WTC11 (cell line): ENCODE results near the gene CDKN2AIP. TPM values are rescaled to one million over a fixed set of nuclear protein-coding genes. Genes with fewer than 3 reads are reported as not detected.

ENCODE experiments used
- ATAC-seq: fragments of 200-7000 bp; cut with Tn5 transposase; 2 replicates; pipeline ENCODE4 v1.10.0; 2021; ENCODE audit warnings: mild to moderate bottlenecking, moderate library complexity
- CTCF ChIA-PET: fragments of 300-600 bp; sonication (Branson Sonifier 250); formaldehyde crosslinking; loops from one replicate; lab custom pipeline; 2021; ENCODE audit warnings: antibody characterized with exemption; lab: Charles Lee
- POLR2A ChIA-PET: fragments of 350-600 bp; sonication (Branson Sonifier 250); formaldehyde crosslinking; loops from one replicate; lab custom pipeline; 2021; ENCODE audit warnings: antibody characterized with exemption; lab: Charles Lee
- DNase-seq: peaks from one replicate; pipeline ENCODE4 v3.0.0; 2021; ENCODE audit warnings: low spot score
- H3K27ac Mint-ChIP-seq: 2 replicates; pipeline ENCODE4 v1.8.0; 2021; ENCODE audit warnings: mixed read lengths
- H3K27me3 Mint-ChIP-seq: 2 replicates; pipeline ENCODE4 v1.8.0; 2021; ENCODE audit warnings: low read depth, mild to moderate bottlenecking, moderate library complexity, mixed read lengths
- H3K36me3 Mint-ChIP-seq: 2 replicates; pipeline ENCODE4 v1.8.0; 2021; ENCODE audit warnings: mixed read lengths
- H3K4me1 Mint-ChIP-seq: 2 replicates; pipeline ENCODE4 v1.8.0; 2022; ENCODE audit warnings: mixed read lengths
- H3K4me3 Mint-ChIP-seq: 2 replicates; pipeline ENCODE4 v1.8.0; 2021; ENCODE audit warnings: mild to moderate bottlenecking, moderate library complexity, mixed read lengths
- H3K9me3 Mint-ChIP-seq: 2 replicates; pipeline ENCODE4 v1.8.0; 2021; ENCODE audit warnings: mixed read lengths
- CREM ChIP-seq: sonication (generic); formaldehyde crosslinking; IDR thresholded peaks from 2 replicates; pipeline ENCODE4 v1.8.1; 2022; ENCODE audit warnings: mild to moderate bottlenecking, missing genetic modification reagents, moderate library complexity
- ESRRA ChIP-seq: sonication (generic); formaldehyde crosslinking; IDR thresholded peaks from 2 replicates; pipeline ENCODE4 v1.8.1; 2022; ENCODE audit warnings: mild to moderate bottlenecking, missing genetic modification reagents, borderline replicate concordance
- GRHL2 ChIP-seq: fragments of 250-450 bp; sonication (Bioruptor Pico); IDR thresholded peaks from 2 replicates; pipeline ENCODE4 v1.8.0; 2022; ENCODE audit warnings: mild to moderate bottlenecking, moderate library complexity; ENCODE audit not compliant: insufficient replicate concordance, severe bottlenecking
- HMGA2 ChIP-seq: fragments of 250-450 bp; sonication (Bioruptor Pico); IDR thresholded peaks from 2 replicates; pipeline ENCODE4 v1.4.0; 2021; ENCODE audit warnings: mild to moderate bottlenecking, moderate library complexity
- NFATC4 ChIP-seq: fragments of 250-450 bp; sonication (Bioruptor Pico); IDR thresholded peaks from 2 replicates; pipeline ENCODE4 v1.9.0; 2021; ENCODE audit warnings: mild to moderate bottlenecking
- TEAD1 ChIP-seq: sonication (generic); formaldehyde crosslinking; IDR thresholded peaks from 2 replicates; pipeline ENCODE4 v1.8.0; 2022; ENCODE audit warnings: mild to moderate bottlenecking, missing genetic modification reagents
- total RNA-seq: library from RNA; stranded (reverse); gene quantifications from 3 replicates; pipeline ENCODE4 v1.2.3, GENCODE V29; 2021
- TF ChIP-seq, protein P1 (sequence below): sonication (generic); formaldehyde crosslinking; IDR thresholded peaks from 2 replicates; pipeline ENCODE4 v1.8.0; 2023; ENCODE audit warnings: missing genetic modification reagents
- TF ChIP-seq, protein P2 (sequence below): fragments of 250-450 bp; sonication (Bioruptor Pico); IDR thresholded peaks from 2 replicates; pipeline ENCODE4 v1.9.0; 2021; ENCODE audit warnings: moderate library complexity, mild to moderate bottlenecking, inconsistent platforms, borderline replicate concordance
- TF ChIP-seq, protein P3 (sequence below): sonication (generic); formaldehyde crosslinking; IDR thresholded peaks from 2 replicates; pipeline ENCODE4 v1.8.1; 2023; ENCODE audit warnings: mild to moderate bottlenecking, missing genetic modification reagents
- TF ChIP-seq, protein P4 (sequence below): fragments of 250-450 bp; sonication (Bioruptor Pico); IDR thresholded peaks from 2 replicates; pipeline ENCODE4 v1.9.0; 2021; ENCODE audit warnings: mild to moderate bottlenecking
- TF ChIP-seq, protein P5 (sequence below): fragments of 250-450 bp; sonication (Bioruptor Pico); IDR thresholded peaks from 2 replicates; pipeline ENCODE4 v2.1.2; 2022; ENCODE audit warnings: mild to moderate bottlenecking, moderate library complexity
- TF ChIP-seq, protein P6 (sequence below): sonication (generic); formaldehyde crosslinking; IDR thresholded peaks from 2 replicates; pipeline ENCODE4 v1.8.1; 2023; ENCODE audit warnings: mild to moderate bottlenecking, missing genetic modification reagents, borderline replicate concordance
- TF ChIP-seq, protein P7 (sequence below): fragments of 250-450 bp; sonication (Bioruptor Pico); conservative IDR thresholded peaks from 2 replicates; pipeline ENCODE4 v1.9.0; 2021; ENCODE audit warnings: mild to moderate bottlenecking
- TF ChIP-seq, protein P8 (sequence below): sonication (generic); formaldehyde crosslinking; IDR thresholded peaks from 2 replicates; pipeline ENCODE4 v1.8.1; 2023; ENCODE audit warnings: mild to moderate bottlenecking, missing genetic modification reagents
- TF ChIP-seq, protein P9 (sequence below): sonication (generic); formaldehyde crosslinking; IDR thresholded peaks from 2 replicates; pipeline ENCODE4 v1.8.1; 2023; ENCODE audit warnings: mild to moderate bottlenecking, moderate library complexity, missing genetic modification reagents

The CDKN2AIP gene
- total RNA-seq, 1 experiment from 2014 or later, result 13.7 TPM

DNA sequence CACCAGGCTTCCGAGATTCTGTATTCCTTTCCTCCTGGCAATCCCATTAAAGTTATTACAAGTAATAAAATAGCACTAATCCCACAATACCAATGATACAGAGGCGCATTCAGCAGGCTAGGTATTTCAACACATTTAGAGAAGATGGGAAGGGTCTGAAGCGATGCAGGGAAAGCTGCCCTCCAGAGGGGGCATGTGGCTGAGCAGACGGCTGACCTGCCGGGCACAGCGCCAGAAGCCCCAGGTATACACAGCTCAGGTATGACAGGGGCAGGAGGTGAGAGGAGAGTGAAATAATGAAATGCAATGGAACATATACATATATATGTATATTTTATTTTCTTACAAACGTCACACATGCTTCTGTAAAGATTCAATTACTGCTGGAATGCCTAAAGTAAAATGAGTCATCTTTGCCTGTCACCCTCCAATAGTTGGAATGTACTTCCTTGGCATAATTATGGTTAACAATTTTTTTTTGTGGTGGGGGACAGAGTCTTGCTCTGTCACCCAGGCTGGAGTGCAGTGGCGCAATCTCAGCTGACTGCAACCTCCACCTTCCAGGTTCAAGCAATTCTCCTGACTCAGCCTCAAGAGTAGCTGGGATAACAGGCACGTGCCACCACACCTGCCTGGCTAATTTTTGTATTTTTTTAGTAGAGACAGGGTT, 21.3 kb upstream of the CDKN2AIP start:
- Mint-ChIP-seq H3K36me3 (no peaks in the 10 kb centered on the region; the same call in 1 of the 2 replicates), H3K4me3 (no peak overlapping the region), H3K27ac (no peak overlapping the region), H3K27me3 (peaks cover 3% of the 10 kb centered on the region; the same call in 1 of the 2 replicates), H3K4me1 (peaks cover 5% of the 10 kb centered on the region; the same call in 1 of the 2 replicates), H3K9me3 (peaks cover 6% of the 10 kb centered on the region)
- DNase-seq (no peak), ATAC-seq (peak; percentile 44; the same call in 1 of the 2 replicates)
- ChIA-PET POLR2A (no interaction called here), CTCF (interaction anchor here (0.5 to 1.3 kb wide), 2 partner anchors 13 to 16 kb away, joined by 3 to 5 read pairs; no protein-coding TSS in a partner anchor)
- TF ChIP-seq, protein P1, sequence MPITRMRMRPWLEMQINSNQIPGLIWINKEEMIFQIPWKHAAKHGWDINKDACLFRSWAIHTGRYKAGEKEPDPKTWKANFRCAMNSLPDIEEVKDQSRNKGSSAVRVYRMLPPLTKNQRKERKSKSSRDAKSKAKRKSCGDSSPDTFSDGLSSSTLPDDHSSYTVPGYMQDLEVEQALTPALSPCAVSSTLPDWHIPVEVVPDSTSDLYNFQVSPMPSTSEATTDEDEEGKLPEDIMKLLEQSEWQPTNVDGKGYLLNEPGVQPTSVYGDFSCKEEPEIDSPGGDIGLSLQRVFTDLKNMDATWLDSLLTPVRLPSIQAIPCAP, result no peak
- TF ChIP-seq, protein P2, sequence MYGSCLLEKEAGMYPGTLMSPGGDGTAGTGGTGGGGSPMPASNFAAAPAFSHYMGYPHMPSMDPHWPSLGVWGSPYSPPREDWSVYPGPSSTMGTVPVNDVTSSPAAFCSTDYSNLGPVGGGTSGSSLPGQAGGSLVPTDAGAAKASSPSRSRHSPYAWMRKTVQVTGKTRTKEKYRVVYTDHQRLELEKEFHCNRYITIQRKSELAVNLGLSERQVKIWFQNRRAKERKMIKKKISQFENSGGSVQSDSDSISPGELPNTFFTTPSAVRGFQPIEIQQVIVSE (CRISPR knock-in tag), result no peak
- TF ChIP-seq, protein P3, sequence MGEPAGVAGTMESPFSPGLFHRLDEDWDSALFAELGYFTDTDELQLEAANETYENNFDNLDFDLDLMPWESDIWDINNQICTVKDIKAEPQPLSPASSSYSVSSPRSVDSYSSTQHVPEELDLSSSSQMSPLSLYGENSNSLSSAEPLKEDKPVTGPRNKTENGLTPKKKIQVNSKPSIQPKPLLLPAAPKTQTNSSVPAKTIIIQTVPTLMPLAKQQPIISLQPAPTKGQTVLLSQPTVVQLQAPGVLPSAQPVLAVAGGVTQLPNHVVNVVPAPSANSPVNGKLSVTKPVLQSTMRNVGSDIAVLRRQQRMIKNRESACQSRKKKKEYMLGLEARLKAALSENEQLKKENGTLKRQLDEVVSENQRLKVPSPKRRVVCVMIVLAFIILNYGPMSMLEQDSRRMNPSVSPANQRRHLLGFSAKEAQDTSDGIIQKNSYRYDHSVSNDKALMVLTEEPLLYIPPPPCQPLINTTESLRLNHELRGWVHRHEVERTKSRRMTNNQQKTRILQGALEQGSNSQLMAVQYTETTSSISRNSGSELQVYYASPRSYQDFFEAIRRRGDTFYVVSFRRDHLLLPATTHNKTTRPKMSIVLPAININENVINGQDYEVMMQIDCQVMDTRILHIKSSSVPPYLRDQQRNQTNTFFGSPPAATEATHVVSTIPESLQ (CRISPR knock-in tag), result no peak
- TF ChIP-seq TEAD1 (CRISPR knock-in tag) (no peak), CREM (CRISPR knock-in tag) (no peak), ESRRA (CRISPR knock-in tag) (no peak), HMGA2 (CRISPR knock-in tag) (no peak), GRHL2 (CRISPR knock-in tag) (no peak), NFATC4 (CRISPR knock-in tag) (no peak)
- TF ChIP-seq, protein P4, sequence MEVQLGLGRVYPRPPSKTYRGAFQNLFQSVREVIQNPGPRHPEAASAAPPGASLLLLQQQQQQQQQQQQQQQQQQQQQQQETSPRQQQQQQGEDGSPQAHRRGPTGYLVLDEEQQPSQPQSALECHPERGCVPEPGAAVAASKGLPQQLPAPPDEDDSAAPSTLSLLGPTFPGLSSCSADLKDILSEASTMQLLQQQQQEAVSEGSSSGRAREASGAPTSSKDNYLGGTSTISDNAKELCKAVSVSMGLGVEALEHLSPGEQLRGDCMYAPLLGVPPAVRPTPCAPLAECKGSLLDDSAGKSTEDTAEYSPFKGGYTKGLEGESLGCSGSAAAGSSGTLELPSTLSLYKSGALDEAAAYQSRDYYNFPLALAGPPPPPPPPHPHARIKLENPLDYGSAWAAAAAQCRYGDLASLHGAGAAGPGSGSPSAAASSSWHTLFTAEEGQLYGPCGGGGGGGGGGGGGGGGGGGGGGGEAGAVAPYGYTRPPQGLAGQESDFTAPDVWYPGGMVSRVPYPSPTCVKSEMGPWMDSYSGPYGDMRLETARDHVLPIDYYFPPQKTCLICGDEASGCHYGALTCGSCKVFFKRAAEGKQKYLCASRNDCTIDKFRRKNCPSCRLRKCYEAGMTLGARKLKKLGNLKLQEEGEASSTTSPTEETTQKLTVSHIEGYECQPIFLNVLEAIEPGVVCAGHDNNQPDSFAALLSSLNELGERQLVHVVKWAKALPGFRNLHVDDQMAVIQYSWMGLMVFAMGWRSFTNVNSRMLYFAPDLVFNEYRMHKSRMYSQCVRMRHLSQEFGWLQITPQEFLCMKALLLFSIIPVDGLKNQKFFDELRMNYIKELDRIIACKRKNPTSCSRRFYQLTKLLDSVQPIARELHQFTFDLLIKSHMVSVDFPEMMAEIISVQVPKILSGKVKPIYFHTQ (CRISPR knock-in tag), result no peak
- TF ChIP-seq, protein P5, sequence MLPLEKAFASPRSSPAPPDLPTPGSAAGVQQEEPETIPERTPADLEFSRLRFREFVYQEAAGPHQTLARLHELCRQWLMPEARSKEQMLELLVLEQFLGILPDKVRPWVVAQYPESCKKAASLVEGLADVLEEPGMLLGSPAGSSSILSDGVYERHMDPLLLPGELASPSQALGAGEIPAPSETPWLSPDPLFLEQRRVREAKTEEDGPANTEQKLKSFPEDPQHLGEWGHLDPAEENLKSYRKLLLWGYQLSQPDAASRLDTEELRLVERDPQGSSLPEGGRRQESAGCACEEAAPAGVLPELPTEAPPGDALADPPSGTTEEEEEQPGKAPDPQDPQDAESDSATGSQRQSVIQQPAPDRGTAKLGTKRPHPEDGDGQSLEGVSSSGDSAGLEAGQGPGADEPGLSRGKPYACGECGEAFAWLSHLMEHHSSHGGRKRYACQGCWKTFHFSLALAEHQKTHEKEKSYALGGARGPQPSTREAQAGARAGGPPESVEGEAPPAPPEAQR (CRISPR knock-in tag), result no peak
- TF ChIP-seq, protein P6, sequence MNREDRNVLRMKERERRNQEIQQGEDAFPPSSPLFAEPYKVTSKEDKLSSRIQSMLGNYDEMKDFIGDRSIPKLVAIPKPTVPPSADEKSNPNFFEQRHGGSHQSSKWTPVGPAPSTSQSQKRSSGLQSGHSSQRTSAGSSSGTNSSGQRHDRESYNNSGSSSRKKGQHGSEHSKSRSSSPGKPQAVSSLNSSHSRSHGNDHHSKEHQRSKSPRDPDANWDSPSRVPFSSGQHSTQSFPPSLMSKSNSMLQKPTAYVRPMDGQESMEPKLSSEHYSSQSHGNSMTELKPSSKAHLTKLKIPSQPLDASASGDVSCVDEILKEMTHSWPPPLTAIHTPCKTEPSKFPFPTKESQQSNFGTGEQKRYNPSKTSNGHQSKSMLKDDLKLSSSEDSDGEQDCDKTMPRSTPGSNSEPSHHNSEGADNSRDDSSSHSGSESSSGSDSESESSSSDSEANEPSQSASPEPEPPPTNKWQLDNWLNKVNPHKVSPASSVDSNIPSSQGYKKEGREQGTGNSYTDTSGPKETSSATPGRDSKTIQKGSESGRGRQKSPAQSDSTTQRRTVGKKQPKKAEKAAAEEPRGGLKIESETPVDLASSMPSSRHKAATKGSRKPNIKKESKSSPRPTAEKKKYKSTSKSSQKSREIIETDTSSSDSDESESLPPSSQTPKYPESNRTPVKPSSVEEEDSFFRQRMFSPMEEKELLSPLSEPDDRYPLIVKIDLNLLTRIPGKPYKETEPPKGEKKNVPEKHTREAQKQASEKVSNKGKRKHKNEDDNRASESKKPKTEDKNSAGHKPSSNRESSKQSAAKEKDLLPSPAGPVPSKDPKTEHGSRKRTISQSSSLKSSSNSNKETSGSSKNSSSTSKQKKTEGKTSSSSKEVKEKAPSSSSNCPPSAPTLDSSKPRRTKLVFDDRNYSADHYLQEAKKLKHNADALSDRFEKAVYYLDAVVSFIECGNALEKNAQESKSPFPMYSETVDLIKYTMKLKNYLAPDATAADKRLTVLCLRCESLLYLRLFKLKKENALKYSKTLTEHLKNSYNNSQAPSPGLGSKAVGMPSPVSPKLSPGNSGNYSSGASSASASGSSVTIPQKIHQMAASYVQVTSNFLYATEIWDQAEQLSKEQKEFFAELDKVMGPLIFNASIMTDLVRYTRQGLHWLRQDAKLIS (CRISPR knock-in tag), result no peak
- TF ChIP-seq, protein P7, sequence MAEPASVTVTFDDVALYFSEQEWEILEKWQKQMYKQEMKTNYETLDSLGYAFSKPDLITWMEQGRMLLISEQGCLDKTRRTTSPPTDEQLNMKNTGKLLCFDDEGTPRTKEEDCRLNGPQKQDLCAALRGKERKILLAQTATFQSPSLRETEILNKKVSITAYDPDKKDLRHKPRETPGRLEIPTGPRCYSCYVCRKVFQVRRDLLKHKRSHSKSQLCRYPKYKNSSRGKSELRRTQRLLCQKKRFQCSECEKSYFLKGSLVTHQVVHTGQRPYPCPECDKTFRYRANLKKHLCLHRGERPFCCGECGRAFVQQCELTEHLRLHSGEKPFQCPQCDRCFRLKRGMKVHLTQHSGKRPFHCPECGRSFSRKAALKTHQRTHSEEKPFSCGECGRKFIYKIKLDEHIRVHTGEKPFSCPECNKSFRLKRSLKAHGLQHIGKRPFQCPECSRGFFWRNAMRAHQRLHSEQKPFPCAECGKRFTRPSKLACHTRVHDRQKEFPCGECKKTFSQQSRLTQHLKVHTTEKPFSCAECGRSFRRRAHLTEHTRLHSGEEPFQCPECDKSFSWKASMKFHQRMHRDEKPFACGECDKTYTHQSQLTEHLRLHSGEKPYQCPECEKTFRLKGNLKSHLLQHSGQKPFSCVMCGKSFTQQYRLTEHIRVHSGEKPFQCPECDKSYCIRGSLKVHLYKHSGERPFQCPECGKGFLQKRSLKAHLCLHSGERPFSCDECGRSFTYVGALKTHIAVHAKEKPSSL, result no peak
- TF ChIP-seq, protein P8, sequence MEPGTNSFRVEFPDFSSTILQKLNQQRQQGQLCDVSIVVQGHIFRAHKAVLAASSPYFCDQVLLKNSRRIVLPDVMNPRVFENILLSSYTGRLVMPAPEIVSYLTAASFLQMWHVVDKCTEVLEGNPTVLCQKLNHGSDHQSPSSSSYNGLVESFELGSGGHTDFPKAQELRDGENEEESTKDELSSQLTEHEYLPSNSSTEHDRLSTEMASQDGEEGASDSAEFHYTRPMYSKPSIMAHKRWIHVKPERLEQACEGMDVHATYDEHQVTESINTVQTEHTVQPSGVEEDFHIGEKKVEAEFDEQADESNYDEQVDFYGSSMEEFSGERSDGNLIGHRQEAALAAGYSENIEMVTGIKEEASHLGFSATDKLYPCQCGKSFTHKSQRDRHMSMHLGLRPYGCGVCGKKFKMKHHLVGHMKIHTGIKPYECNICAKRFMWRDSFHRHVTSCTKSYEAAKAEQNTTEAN (CRISPR knock-in tag), result no peak
- TF ChIP-seq, protein P9, sequence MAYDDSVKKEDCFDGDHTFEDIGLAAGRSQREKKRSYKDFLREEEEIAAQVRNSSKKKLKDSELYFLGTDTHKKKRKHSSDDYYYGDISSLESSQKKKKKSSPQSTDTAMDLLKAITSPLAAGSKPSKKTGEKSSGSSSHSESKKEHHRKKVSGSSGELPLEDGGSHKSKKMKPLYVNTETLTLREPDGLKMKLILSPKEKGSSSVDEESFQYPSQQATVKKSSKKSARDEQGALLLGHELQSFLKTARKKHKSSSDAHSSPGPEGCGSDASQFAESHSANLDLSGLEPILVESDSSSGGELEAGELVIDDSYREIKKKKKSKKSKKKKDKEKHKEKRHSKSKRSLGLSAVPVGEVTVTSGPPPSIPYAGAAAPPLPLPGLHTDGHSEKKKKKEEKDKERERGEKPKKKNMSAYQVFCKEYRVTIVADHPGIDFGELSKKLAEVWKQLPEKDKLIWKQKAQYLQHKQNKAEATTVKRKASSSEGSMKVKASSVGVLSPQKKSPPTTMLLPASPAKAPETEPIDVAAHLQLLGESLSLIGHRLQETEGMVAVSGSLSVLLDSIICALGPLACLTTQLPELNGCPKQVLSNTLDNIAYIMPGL (CRISPR knock-in tag), result no peak
